Measurements from ENCODE around the gene FCHSD2.
"Not testable (repeated sequence)": the region's sequence is repeated elsewhere in the genome, so short reads cannot be mapped to it uniquely, and the experiment has no call there.

FCHSD2 gene

GRCh38 chr11:72864702-72865655 lies 277.1 kb downstream of the FCHSD2 start:
- no peak overlapping the region for H3K4me3 ChIP-seq (ENCODE audit: low read depth, low read length)
- TF ChIP-seq, protein P1, sequence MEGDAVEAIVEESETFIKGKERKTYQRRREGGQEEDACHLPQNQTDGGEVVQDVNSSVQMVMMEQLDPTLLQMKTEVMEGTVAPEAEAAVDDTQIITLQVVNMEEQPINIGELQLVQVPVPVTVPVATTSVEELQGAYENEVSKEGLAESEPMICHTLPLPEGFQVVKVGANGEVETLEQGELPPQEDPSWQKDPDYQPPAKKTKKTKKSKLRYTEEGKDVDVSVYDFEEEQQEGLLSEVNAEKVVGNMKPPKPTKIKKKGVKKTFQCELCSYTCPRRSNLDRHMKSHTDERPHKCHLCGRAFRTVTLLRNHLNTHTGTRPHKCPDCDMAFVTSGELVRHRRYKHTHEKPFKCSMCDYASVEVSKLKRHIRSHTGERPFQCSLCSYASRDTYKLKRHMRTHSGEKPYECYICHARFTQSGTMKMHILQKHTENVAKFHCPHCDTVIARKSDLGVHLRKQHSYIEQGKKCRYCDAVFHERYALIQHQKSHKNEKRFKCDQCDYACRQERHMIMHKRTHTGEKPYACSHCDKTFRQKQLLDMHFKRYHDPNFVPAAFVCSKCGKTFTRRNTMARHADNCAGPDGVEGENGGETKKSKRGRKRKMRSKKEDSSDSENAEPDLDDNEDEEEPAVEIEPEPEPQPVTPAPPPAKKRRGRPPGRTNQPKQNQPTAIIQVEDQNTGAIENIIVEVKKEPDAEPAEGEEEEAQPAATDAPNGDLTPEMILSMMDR (IDR thresholded peaks at IDR 0.05; ENCODE audit: borderline replicate concordance, insufficient read depth, low read depth, low read length), result no peak

GRCh38 chr11:72863916-72864315 lies 278.2 kb downstream of the FCHSD2 start:
- TF ChIP-seq, protein P1 (IDR thresholded peaks at IDR 0.05; ENCODE audit: borderline replicate concordance, insufficient read depth, low read depth, low read length), result no peak
- H3K4me3 ChIP-seq (ENCODE audit: low read depth, low read length), result no peak overlapping the region

GRCh38 chr11:72863091-72863490 lies 279.0 kb downstream of the FCHSD2 start:
- TF ChIP-seq, protein P1 (IDR thresholded peaks at IDR 0.05; ENCODE audit: borderline replicate concordance, insufficient read depth, low read depth, low read length), result no peak
- H3K4me3 ChIP-seq (ENCODE audit: low read depth, low read length), result no peak overlapping the region

DNA sequence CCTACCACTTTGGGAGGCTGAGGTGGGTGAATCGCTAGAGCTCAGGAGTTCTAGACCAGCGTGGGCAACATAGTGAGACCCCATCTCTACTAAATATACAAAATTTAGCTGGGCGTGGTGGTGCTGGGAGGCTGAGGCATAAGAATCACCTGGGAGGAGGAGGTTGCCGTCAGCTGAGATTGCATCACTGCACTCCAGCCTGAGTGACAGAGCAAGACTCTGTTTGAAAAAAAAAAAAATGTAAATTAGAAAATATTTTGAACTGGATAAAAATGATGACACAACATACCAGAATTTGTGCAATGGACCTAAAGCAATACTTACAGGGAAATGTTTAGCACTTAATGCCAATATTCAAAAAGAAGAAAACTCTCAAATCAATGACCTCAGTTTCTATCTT lies 281.5 kb downstream of the FCHSD2 start:
- TF ChIP-seq, protein P1 (IDR thresholded peaks at IDR 0.05; ENCODE audit: borderline replicate concordance, insufficient read depth, low read depth, low read length), result no peak
- no peak overlapping the region for H3K4me3 ChIP-seq (ENCODE audit: low read depth, low read length)

DNA sequence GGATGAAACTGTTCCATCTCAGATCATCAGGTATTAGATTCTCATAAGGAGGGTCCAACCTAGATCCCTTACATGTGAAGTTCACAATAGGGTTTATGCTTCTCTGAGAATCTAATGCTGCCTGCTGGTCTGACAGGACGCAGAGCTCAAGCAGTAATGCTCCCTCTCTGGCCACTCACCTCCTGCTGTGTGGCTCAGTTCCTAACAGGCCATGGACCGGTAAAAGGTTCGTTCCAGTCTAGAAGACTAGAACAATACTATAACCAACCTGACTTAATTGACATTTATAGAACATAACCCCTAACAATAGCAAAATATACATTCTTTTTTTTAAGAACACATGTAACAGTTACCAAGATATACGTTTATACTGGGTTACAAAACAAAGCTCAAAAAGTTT lies 282.1 kb downstream of the FCHSD2 start:
- H3K4me3 ChIP-seq (ENCODE audit: low read depth, low read length), result no peak overlapping the region
- TF ChIP-seq, protein P1 (IDR thresholded peaks at IDR 0.05; ENCODE audit: borderline replicate concordance, insufficient read depth, low read depth, low read length), result no peak

- no peak overlapping the region for H3K4me3 ChIP-seq (ENCODE audit: low read depth, low read length)
- TF ChIP-seq, protein P1 (IDR thresholded peaks at IDR 0.05; ENCODE audit: borderline replicate concordance, insufficient read depth, low read depth, low read length), result no peak
Measured at GRCh38 chr11:72859126-72859525, 283.0 kb downstream of the FCHSD2 start.

DNA sequence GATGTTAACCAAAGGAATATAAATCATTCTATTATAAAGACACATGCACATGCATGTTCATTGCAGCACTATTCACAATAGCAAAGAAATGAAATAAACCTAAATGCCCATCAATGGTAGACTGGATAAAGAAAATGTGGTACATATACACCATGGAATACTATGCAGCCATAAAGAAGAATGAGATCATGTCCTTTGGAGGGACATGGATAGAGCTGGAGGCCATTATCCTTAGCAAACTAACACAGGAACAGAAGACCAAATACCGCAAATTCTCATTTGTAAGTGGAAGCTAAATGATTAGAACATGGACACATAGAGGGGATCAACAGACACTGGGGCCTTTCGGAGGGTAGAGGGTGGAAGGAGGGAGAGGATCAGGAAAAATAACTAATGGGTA lies 283.9 kb downstream of the FCHSD2 start:
- not testable (repeated sequence) for H3K4me3 ChIP-seq (ENCODE audit: low read depth, low read length)
